ENCODE results near the gene JPH2.

JPH2 gene

DNA sequence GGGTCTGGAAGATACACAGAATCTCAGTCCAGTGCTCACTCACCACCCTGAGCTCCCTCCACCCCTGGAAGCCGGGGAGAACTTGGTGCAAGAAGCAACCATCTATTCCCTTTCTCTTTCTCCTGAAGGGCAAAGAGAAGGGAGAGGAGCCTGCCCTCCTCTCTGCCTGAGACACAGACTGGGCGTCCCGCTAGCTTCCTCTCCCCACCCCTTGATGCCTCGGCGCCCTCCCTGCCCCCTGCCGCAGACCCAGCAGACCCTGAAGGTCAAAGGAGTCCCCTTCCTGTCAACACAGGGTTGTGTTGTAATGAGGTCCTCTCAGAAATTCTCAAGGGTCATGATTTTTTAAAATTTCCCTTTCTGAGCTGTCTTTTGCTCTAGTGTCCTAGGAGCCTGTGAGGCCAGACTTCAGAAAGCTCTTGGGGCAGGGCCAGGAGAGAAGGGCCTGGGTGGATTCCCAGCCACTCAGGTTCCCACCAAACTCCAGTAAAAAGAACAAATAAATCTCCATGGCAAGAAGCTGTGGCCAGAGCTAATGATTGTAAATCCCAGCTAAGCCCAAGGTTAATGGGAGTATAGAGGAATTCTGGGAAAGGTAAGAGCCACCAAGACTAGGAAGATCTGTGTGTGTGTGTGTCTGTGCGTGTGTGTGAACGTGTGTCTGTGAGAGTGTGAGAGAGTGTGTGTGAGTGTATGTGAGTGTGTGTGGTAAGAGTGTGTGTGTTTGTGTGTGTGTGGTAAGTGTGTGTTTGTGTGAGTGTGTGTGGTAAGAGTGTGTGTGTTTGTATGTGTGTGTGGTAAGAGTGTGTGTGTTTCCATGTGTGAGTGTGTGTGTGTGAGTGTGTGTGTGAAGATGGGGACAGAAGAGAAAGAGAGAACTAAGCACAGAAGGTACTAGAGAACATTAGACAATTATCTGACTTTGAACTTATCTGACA is 1.1 kb upstream of the JPH2 start:
- DNase-seq (ENCODE audit: low read depth in 2 of 2): no peak

DNA sequence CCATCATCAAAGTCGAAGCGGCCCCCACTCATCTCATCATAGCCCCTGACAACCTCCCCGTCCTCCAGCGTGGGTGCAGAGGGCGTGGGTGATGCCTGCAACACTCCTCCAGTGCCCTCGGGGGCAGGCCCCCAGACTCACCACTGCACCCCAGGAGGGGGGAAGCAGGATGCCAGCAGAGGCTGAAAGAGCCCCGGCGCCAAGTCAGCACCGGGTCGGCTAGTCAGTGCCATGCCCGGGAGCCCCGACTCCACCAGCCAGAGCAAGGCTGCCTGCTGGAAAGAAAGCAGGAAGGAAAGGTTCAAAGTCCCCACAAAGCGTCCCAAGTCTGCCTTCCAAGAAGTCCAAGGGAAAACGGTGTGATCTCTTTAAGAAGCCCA is 324 bp downstream of the JPH2 start:
- DNase-seq (ENCODE audit: low read depth in 2 of 2): no peak

DNA sequence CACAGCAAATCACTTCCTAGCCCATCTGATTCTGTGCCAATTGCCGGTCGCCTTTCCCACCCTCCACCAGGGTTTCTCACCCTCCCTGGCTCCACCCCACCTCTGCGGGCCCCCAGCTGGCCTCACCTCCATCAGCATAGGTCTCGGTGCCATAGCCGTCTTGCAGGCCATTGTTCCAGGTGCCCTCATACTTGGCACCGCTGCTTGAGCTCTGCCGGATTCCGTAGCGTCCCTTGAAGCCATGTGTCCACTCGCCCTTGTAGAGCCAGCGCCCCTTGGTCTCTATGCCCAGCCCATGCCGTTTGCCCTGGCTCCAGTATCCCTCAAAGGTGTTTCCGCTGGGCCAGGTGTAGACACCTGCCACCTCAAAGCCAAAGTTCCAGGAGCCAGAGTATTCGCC is 787 bp downstream of the JPH2 start:
- DNase-seq (ENCODE audit: low read depth in 2 of 2): no peak

DNA sequence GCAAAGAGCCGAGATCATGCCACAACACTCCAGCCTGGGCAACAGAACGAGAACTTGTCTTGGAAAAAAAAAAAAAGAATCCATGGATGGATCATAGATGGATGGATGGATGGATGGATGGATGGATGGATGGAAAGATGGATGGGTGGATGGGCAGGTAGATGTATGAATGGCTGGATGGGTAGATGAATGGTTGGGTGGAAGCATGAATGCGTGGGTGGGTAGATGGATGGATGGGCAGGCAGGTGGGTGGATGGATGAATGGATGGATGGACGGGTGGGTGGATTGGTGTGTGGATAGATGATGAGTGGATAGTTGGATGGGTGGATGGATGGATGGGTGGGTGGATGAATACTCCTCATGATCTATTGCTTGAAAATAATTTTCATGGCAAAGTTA is 1.4 kb downstream of the JPH2 start:
- no peak for DNase-seq (ENCODE audit: low read depth in 2 of 2)

DNA sequence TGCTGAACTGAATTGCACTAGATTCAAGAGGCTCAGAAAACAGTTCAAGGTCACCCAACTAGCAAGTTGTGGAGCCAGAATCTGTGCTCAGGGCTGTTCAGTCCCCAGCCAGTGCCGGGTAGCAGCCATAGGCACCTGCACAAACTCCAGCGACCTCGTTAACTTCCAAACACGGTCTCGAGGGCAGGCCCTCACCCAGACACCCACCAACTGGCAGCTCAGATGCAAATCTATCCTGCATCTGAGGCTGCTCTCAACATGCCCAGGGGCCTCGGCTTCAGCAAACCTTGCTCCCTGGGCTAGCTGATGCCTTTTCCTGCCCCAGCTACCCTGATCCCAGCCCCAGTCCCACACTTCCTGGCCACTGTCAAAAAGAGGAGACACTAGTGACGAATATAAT is 3.7 kb downstream of the JPH2 start:
- no peak for DNase-seq (ENCODE audit: low read depth in 2 of 2)

DNA sequence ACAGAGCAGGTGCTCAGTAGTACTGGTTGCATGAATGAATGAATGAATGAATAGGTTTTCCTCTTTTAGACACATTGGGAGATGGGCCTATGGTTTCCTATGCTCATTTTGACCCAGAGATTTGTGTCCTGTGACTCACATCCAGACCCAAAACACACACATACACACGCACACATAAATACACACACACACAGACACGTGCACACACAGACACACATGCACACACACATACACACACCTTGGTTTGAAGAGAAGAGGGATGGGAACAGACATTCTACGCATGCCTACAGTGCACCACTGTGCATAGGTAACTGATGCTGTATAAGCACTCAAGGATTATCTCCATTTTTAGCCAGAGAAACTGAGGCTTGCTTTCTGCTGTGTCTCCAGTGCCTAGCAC is 4.1 kb downstream of the JPH2 start:
- no peak for DNase-seq (ENCODE audit: low read depth in 2 of 2)

DNA sequence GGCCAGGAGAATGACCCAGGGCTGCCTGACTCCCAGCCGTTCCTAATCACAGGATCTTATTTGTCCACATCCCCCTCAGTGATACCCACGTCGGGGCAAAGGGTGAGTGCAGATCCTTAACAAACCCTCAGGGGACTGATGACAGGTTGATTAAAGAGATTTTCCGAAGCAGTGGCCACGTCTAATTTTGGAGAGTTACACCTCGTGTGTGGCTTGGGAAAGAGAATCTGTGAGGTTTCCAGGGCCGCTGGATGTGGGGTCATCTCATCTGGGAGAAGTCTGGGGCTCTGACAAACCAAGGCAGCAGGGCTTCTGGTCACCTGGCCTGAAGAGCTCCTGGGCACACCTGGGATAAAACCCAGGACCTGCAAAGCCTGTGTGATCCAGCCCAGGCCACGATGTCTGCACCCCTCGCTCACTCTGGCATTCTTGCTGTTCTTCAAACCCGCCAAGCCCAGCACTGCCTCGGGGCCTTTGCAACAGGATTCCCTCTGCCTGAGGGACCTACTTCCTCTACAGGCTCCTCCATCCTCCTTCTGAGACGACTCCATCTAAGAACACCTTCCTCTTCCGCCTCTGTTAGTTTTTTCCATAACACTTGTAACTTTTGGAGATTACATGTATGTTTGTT is 4.7 kb downstream of the JPH2 start:
- DNase-seq (ENCODE audit: low read depth in 2 of 2): no peak

DNA sequence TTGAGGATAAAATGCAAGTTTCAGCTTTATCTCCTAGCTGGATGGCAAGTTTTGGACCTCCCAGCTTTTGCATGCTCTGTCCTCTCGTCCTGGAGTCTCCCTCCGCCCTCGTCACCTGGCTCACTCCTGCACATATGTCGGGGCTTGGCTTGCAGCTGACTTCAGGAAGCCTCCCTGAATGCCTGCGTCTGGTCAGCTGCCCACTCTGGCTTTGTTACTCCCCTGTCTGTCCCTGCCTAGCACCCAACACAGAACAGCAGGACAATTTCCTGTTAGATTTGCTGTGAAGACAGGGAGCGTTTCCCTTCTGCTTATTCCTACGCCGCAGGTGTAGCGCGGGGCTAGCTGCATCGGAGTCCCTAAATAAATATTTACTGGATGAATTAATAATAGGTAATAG is 5.4 kb downstream of the JPH2 start:
- DNase-seq (ENCODE audit: low read depth in 2 of 2): no peak

DNA sequence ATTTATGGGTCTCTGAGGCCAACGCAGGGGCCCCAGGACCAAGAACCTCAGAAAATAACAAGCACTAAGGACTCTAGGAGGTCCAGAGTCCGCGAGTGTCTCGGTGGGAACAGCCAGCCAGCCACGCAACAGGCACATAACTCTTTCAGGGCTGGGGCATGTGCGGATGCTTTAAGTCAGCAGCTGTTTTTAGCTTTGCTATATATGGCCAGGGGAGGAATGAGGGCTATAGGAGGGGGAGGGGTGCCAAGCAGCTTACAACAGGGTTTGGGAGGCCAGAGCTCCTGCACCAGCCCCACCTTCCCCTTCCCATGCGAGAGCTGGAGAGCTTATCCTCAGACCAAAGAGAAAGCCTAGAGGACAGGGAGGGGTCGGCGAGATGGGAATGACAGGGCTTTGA is 6.2 kb downstream of the JPH2 start:
- no peak for DNase-seq (ENCODE audit: low read depth in 2 of 2)

DNA sequence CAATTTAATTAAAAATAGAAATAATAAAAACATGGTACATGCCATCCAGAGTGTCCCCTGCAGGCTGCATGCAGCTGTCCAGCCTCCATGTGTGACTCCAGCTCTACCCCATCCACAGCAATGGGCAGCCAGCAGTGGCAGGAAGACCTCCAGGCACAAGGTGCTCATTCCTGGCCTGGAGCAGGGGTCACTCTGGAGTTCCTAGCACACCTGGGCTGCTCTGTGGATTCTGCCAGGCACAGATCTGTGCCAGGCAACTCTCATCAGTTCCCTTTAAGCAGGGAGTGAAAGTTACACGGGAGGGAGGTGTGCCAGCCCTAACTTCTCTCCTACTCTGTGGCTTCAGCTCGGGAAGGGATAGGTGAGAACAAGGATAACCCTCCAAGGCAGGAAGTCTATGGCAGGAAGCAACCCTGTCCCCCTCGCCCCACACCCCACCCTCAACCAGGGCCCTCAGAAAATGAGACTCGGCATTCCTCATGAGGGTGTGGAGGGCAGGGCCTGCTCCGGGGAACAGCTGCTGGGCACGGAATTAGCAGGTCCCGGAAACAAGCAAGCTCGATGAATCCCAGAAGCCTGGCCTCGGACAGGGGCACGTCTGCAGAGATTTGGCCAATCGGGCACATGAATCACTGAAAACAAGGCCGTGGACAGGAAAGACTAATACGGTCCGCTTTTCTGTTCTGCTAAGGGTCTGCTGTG is 10.0 kb downstream of the JPH2 start:
- no peak for DNase-seq (ENCODE audit: low read depth in 2 of 2)

DNA sequence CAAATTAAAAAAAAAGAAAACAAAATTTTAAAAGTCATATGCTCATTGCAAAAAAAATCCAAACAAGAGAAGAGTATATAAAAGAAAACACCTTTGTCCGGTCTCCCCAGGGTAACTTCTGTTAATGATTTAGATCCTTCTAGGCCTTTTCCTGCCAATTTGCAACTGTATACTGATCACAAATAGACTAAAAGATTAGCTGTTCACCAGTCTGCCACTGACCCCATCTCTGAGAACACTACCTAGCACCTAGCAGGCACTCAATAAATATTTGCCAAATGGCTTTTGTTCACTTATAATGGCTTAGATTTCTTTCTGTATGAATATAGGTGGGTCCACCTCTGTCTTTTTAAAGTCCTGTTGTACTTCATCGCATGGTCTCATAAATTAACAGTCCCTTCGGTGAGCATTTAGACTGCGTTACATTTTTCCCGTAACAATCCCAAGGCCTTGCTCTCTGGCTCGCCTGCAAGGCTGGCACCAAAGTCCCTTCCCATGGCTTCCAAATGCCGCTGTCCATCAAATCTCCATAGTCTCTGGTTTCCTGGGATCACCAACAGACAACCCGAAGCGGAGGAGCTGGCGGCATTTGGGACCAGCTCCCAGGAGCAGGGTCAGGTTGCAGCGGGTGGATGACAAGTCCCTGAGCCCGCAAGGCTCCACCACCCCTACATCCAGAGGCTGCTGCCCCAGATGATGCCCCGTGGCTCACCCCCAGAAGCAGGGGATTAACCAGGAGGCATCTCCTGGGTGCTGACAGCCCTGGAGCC is 11.8 kb downstream of the JPH2 start:
- no peak for DNase-seq (ENCODE audit: low read depth in 2 of 2)

DNA sequence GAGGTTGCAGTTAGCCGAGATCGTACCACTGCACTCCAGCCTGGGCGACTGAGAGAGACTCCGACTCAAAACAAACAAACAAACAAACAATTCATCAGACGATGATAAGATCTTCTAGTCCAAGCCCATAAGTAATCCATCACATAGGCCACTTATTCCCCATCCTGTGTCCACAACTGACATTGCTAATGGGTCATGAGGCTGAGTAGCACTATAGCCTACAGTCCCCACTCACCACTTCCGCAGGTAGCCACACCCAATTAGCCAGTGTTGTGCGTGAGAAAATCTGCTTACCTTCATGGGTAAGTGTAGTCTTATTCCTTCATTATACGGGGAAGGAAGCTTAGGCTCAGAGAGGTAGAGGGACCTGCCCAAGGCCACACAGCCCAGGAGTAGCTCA is 13.1 kb downstream of the JPH2 start:
- DNase-seq (ENCODE audit: low read depth in 2 of 2): no peak

DNA sequence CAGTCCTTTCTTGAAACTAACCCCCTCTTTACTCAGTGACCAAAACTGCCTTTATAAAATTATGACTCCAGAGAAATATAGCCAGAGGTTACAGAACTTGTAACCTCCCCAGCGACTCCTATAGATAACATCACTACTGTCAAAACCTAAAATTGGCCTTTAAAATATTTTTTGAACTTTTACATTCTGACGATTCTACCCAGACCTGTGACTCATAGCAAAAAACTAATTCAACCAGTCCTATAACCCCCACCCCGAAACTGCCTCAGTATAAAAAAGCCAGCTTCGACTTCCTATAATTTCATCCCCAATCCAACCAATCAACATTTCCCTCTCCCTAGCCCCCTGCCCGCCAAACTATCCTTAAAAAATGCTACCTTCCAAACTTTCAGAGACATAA is 13.9 kb downstream of the JPH2 start:
- no peak for DNase-seq (ENCODE audit: low read depth in 2 of 2)

DNA sequence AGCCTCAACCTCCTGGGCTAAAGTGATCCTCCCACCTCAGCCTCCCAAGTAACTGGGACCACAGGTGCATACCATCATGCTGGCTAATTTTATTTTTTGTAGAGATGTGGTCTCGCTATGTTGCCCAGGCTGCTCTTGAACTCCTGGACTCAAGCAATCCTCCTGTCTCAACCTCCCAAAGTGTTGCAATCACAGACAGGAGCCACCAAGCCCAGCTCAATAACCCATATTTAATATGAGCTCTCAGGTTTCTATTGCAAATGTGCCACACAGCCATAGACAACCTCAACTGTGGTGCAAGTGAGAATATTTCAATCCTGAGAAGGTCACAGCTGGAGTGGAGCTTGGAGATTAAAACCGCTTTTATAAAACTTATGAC is 14.4 kb downstream of the JPH2 start:
- no peak for DNase-seq (ENCODE audit: low read depth in 2 of 2)

DNA sequence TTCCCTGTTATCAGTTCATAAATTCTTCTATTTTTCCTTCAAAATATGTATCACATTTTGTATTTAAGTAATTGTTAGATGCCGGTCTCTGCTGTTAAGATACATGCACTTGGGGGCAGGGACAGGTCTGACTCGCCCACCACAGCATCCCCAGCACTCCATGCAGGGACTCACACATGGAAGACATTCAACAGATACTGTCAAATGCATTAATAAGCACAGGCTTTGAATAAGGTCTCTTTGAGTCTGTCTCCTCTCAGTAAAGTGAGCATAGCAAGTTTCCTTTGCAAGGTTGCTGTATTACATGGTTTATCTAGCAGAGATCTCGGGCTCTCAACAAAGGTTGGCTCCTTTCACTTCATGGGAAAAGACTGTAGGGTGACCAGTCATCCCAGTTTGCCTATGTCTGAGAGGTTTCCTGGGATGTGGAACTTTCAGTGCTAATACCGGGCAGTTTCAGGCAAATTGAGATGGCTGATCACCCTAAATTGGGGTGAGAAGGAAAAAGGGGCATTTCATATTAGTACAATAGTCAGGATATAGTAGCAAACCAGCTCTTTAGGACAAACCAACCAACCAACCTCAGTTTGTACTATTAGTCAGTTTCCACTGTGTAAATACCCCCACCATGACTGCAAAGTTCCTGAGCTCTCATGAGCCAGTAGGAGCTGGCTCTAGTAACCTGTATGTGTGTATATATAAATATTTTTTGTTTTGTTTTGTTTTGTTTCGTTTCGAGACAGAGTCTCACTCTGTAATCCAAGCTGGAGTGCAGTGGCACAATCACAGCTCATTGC is 15.0 kb downstream of the JPH2 start:
- DNase-seq (ENCODE audit: low read depth in 2 of 2): no peak

DNA sequence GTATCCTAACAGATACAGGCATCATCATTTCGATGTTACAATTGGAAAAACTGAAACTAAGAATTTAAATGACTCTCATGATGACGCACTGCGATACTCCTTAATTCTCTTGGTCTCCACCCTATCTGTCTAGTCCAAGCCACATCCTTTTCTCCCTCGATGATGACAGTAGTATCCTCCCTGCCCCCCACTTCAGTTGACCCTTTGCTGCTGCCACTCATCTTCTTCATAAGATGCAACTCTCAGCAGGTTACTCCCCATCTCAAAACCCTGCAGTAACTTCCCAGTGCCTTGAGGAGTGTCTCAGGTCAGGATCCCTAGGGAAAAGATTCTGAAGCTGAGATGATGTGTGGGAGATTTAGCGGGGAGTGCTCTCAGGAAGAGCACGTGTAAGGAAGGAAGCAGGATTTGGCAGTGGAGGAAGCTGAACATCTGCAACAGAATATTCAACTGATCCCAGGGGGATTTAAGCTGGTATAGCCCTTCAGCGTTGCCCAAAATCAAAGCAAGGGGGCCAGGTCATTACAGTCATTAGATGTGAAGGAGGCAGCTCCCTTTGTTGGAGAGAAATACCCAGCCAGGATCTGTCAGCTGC is 16.1 kb downstream of the JPH2 start:
- DNase-seq (ENCODE audit: low read depth in 2 of 2): no peak

DNA sequence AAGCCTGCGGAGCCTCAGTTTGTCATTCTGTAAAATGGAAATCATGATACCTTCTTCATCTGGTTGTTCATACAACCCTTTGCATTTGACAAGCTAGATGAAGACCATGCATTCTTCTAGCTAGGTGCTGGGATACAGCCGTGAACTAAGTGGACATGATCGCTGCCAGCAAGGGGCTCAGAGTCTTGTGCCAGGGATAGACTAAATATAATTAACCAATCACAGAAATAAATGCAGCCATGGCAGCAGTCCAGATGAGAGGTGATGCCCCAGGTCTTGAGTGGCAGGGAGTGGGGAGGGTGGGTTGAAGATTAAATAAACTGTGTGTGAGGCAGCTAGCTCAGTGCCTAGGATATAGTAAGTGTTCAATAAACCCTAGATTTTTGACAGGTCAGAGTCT is 19.3 kb downstream of the JPH2 start:
- DNase-seq (ENCODE audit: low read depth in 2 of 2): no peak

DNA sequence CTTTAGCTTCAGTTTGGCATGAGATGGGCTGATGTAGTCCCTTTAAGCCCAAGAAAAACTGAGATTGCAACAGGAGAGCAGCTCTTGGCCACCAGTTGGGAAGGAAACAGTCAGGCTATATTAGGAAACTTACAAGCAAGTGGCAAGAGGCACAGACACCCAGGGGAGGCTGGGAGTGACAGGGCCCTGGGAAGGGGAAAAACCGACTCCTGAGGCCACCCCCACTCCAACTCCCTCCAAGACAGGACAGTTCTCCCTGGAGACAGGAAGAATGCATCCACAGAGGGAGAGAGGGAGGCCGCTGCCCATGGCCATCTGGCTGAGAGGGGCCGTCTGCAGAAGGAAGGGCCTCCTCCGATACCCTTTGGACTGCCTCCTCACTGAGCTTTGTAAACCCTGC is 20.5 kb downstream of the JPH2 start:
- DNase-seq (ENCODE audit: low read depth in 2 of 2): no peak

DNA sequence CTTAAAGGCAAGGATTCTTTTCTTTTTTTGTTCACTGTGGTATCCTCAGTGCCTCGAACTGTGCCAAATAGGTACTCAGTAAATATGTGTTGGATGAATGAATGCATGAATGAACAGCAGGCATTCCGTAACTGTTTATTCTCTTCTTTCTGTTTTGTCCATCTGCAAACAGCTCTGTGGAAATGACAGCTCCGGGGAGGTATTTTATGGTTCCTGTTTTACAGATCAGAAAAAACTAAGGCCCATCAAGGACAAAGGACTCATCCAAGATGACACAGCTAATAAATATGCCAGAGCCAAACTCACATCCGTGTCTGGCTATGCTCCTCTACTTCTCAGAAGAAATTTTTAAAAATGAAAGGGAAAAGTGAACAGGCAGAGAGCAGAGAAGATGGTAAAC is 21.0 kb downstream of the JPH2 start:
- DNase-seq (ENCODE audit: low read depth in 2 of 2): no peak

DNA sequence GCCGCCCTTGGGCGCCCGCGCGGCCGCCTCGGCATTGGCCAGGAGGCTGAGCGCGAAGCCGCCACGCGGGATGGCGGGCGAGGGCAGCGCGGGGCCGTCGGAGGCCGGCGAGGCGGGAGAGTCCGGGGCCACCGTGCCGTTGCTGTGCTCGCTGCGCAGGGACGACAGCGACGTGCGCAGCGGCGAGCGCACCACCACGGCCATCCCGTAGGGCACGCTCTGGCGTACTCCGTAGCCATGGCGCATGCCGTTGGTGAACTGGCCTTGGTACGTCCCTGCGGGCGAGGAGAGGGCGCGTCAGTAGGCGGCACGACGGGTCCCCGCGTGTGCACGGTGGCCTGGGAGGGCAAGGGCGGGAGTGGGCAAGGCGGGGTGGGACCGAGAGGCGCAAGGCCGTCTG is 26.9 kb downstream of the JPH2 start:
- DNase-seq (ENCODE audit: low read depth in 2 of 2): no peak

DNA sequence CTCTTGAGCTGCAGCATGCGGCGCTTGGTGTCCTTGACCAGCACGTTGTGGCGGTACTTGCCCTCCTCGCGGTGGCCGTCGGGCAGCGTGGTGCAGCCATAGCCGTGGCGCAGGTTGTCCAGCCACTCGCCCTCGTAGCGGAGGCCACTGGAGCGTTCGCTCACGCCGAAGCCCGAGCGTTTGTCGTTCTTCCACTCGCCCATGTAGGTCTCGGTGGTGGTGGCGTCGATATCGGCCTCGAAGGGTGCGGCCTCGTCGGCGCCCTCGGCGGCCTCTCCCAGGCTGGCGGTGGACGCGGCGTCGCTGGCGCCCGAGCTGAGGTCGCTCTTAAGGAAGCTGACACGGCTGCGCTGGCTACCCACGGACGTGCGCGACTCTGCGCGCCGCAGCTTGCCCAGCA is 27.3 kb downstream of the JPH2 start:
- no peak for DNase-seq (ENCODE audit: low read depth in 2 of 2)
